PFSK-1 (cell line): ENCODE data around the gene ZFHX3.

Source experiments
- FOXP2 ChIP-seq: optimal IDR thresholded peaks from 2 replicates; pipeline ENCODE3; 2011; ENCODE audit warnings: borderline replicate concordance, control low read depth, inconsistent platforms; ENCODE audit not compliant: insufficient read depth; ENCODE audit errors: extremely low read length, extremely low read depth
- POLR2AphosphoS5 ChIP-seq: IDR thresholded peaks from 2 replicates; pipeline ENCODE4 v1.6.1; 2012; ENCODE audit warnings: low read depth, mild to moderate bottlenecking, control low read depth, low read length, moderate library complexity
- REST ChIP-seq, 2 experiments: IDR thresholded peaks; 2 replicates each; pipeline versions ENCODE4 v1.6.1 to v1.8.0; 2011 to 2012; ENCODE audit warnings: low read depth in 2 of 2, low read length in 2 of 2, control low read depth in 1 of 2, inconsistent platforms in 1 of 2, mild to moderate bottlenecking in 1 of 2, moderate library complexity in 1 of 2; ENCODE audit not compliant: insufficient read depth in 1 of 2
- SIN3A ChIP-seq: IDR thresholded peaks from 2 replicates; pipeline ENCODE4 v1.6.1; 2012; ENCODE audit warnings: mild to moderate bottlenecking, low read length, moderate library complexity, borderline replicate concordance; ENCODE audit not compliant: insufficient read depth
- TAF1 ChIP-seq: IDR thresholded peaks from 2 replicates; pipeline ENCODE4 v1.6.1; 2012; ENCODE audit warnings: low read length, control low read depth, borderline replicate concordance; ENCODE audit not compliant: insufficient read depth

The ZFHX3 gene

DNA sequence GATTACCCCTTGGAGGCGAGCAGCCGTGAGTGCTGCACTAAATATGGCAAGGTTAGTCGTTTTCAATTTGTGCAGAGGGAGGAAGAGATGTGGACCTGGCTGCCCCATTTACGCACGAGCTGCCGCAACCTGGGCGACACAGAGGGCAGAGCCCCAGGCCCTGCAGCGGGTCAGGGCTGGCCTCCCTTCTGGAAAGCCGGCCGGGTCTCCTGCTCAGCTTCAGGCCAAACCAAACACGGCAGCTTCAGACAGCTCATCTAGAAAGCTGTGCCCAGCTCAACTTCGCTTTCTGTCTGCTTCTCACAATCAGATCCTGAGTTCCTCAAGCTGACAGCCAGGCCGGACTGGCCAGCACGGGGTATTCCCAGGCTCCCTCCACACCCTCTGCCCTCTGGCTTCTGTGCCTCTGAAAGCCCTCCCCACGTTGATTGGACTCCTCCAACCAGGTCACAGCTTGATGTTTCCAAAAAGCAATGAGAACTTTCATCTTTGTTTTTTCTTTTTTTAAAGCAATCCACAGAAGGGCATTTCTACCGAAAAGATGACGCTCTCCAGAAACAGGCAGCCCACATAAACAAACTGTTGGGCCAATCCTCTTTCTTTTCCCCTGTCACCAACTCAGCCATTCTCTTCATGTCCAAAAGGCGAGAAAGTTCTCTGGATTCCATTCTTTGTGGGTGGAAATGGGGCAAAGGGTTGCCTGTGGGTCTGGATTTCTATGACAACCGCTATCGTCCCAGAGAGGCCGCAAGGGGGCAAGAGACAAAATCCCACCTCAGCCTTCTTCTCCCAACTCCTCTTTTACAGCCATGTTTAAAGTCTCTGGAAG lies 189.0 kb downstream of the ZFHX3 start:
- TF ChIP-seq TAF1 (no peak), POLR2AphosphoS5 (no peak), SIN3A (no peak), FOXP2 (no peak), REST (IDR thresholded peaks at IDR 0.05; ENCODE audit: insufficient read depth in 1 of 2, low read depth in 2 of 2, low read length in 2 of 2) (no peak)

DNA sequence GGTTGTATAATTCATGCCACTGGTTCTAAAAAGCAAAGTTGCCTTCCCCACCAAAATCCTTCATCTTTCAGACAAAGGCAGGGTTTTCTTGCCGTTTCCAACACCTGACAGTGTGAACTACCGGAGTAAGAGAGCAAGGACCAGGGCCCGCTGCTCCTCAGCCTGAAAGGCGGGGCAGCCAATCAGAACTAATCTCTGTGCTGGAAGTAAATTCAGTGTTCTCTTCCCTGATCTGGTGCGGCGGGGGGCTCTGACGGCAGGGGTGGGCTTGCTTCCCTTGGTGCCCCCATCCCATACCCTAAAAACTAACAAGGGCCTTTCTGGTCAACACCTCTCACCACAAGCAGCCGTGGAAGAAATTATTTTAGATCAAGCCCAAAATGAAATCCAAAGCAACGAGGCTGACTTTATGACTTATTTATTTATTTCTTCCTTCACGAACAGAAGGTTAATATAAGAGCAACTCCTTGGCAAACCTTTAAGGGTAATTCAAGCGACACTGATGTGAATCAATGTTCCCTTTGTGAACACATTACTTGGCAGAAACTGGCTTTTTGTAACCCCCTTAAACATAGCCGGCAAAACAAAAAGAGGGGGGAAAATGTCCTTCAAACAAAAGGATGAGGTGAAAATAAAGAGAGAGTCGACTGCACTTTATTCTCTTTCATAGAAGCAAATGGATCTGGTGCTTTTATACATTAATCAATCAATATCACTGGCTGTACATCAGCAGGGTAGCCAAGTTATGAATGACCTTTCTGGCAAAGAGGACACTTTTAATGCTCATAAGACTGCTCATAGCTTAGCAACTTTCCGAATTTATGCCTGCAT lies 189.9 kb downstream of the ZFHX3 start:
- TF ChIP-seq SIN3A (no peak), REST (IDR thresholded peaks at IDR 0.05; ENCODE audit: insufficient read depth in 1 of 2, low read depth in 2 of 2, low read length in 2 of 2) (no peak), POLR2AphosphoS5 (no peak), FOXP2 (no peak), TAF1 (no peak)

DNA sequence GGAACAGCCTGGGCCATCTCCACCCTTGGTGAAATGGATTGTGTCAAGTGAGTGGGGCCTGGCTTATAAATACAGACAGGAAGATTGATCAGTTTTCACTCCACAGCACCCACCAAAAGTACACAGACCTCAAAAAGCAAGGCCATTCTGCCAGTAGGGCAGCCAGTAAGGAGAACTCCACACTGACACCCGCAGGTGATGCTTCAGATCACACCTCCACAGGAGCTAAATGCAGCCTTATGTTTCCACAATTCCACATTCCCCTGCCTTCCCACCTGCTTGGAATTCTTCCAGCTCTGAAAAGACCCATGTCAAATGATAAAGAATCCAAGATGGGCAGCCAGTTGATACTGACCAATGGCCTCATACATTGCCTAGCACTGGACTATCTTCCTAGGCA lies 191.1 kb downstream of the ZFHX3 start:
- TF ChIP-seq FOXP2 (no peak), POLR2AphosphoS5 (no peak), REST (IDR thresholded peaks at IDR 0.05; ENCODE audit: insufficient read depth in 1 of 2, low read depth in 2 of 2, low read length in 2 of 2) (no peak), TAF1 (no peak), SIN3A (no peak)

DNA sequence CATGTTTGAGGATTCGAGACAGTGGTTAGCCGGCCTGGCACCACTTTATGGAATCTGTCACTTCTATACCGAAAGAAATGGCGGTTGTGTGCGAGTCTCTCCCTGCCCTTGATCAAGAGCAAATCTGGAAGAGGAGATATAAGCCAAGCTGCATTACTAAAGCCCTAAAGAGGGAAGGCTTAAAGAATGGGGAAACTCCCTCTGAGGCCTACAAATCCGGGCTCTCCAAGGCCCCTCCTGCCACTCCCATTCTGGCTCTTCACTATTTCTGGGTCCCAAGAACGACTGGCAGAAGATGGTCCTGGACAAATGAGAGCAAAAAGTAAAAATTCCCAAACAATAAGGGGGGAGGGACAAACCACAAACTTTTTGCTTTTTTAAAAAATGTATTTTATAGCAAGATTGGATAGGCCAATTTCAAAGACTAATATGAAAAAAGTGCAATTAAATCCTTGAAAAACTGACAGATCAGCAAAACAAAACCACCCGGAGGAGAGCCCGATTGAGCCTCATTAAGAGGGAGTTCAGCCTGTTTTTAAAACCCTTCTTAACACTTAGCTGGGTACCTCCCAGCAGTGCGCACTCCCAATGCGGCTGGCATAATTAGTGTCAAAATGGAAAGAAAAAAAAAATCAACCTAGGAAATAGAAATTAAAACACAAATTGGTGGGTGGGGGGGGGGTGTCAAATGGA lies 193.5 kb downstream of the ZFHX3 start:
- TF ChIP-seq FOXP2 (no peak), REST (IDR thresholded peaks at IDR 0.05; ENCODE audit: insufficient read depth in 1 of 2, low read depth in 2 of 2, low read length in 2 of 2) (no peak), TAF1 (no peak), SIN3A (no peak), POLR2AphosphoS5 (no peak)
